ENCODE results near the gene KIAA1755.

KIAA1755 gene

GRCh38 chr20:38181207-38181801 lies 79.2 kb downstream of the KIAA1755 start:
- Histone ChIP-seq H3K4me2 (ENCODE audit: low read length) (no peak overlapping the region), H3K27ac (ENCODE audit: low read depth, low read length) (no peak overlapping the region)

DNA sequence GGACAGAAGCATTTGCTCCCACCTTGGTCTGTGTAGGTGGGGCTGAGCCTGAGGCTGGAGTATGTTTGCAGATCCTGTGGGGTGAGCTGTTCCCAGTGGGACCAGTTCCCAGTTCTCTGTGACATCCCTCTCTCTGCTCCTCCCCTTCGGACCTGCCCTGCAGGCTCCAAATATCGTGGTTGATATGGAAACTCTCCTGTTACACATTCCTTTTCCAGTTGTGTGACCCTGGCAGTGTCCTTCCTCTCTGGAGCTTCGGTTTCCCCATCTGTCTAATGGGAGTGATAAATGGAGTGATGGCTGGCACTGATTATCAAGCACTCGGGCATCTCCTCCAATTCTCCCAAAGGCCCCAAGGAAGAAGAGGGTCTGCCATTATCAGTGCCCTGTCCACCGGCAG lies 79.8 kb downstream of the KIAA1755 start:
- Histone ChIP-seq H3K27me3 (ENCODE audit: control insufficient read depth, low read length) (peaks cover 5% of the 10 kb centered on the region; the same call in 1 of the 2 replicates), H4K20me1 (ENCODE audit: control insufficient read depth, insufficient read depth, low read depth, low read length) (no peaks in the 10 kb centered on the region), H3K9me2 (replicated peaks; ENCODE audit: control insufficient read depth, low read length) (no peaks in the 10 kb centered on the region), H3K79me2 (ENCODE audit: control insufficient read depth, low read length) (no peaks in the 10 kb centered on the region), H3K4me3 (ENCODE audit: low read length) (no peak overlapping the region), H3F3A (ENCODE audit: control insufficient read depth, insufficient read depth) (no peaks in the 10 kb centered on the region), H3K4me2 (ENCODE audit: low read length) (no peak overlapping the region), H3K4me1 (ENCODE audit: control insufficient read depth, low read length) (no peaks in the 10 kb centered on the region), H3K27ac (ENCODE audit: low read depth, low read length) (no peak overlapping the region), H3K9me3 (ENCODE audit: control insufficient read depth, insufficient read depth, low read length) (no peaks in the 10 kb centered on the region), H3K36me3 (ENCODE audit: control insufficient read depth, low read length) (no peaks in the 10 kb centered on the region)
- TF ChIP-seq, protein P1, sequence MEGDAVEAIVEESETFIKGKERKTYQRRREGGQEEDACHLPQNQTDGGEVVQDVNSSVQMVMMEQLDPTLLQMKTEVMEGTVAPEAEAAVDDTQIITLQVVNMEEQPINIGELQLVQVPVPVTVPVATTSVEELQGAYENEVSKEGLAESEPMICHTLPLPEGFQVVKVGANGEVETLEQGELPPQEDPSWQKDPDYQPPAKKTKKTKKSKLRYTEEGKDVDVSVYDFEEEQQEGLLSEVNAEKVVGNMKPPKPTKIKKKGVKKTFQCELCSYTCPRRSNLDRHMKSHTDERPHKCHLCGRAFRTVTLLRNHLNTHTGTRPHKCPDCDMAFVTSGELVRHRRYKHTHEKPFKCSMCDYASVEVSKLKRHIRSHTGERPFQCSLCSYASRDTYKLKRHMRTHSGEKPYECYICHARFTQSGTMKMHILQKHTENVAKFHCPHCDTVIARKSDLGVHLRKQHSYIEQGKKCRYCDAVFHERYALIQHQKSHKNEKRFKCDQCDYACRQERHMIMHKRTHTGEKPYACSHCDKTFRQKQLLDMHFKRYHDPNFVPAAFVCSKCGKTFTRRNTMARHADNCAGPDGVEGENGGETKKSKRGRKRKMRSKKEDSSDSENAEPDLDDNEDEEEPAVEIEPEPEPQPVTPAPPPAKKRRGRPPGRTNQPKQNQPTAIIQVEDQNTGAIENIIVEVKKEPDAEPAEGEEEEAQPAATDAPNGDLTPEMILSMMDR (IDR thresholded peaks at IDR 0.05; ENCODE audit: low read depth, low read length, poor library complexity, severe bottlenecking), result no peak
- no peak for TF ChIP-seq EZH2phosphoT487 (IDR thresholded peaks at IDR 0.05; ENCODE audit: borderline replicate concordance, low read length)

More at GRCh38 chr20:38181207-38181801, 79.2 kb downstream of the KIAA1755 start:
- Histone ChIP-seq H3K4me1 (ENCODE audit: control insufficient read depth, low read length) (no peaks in the 10 kb centered on the region), H3F3A (ENCODE audit: control insufficient read depth, insufficient read depth) (no peaks in the 10 kb centered on the region), H3K9me3 (ENCODE audit: control insufficient read depth, insufficient read depth, low read length) (no peaks in the 10 kb centered on the region), H3K9me2 (replicated peaks; ENCODE audit: control insufficient read depth, low read length) (no peaks in the 10 kb centered on the region), H3K79me2 (ENCODE audit: control insufficient read depth, low read length) (no peaks in the 10 kb centered on the region), H4K20me1 (ENCODE audit: control insufficient read depth, insufficient read depth, low read depth, low read length) (no peaks in the 10 kb centered on the region), H3K36me3 (ENCODE audit: control insufficient read depth, low read length) (no peaks in the 10 kb centered on the region), H3K27me3 (ENCODE audit: control insufficient read depth, low read length) (peaks cover 5% of the 10 kb centered on the region; the same call in 1 of the 2 replicates), H3K4me3 (ENCODE audit: low read length) (no peak overlapping the region)
- TF ChIP-seq, protein P1 (IDR thresholded peaks at IDR 0.05; ENCODE audit: low read depth, low read length, poor library complexity, severe bottlenecking), result no peak
- no peak for TF ChIP-seq EZH2phosphoT487 (IDR thresholded peaks at IDR 0.05; ENCODE audit: borderline replicate concordance, low read length)

- Histone ChIP-seq H3K9me2 (replicated peaks; ENCODE audit: control insufficient read depth, low read length) (no peaks in the 10 kb centered on the region), H4K20me1 (ENCODE audit: control insufficient read depth, insufficient read depth, low read depth, low read length) (no peaks in the 10 kb centered on the region), H3K27me3 (ENCODE audit: control insufficient read depth, low read length) (peaks cover 5% of the 10 kb centered on the region; the same call in 1 of the 2 replicates), H3K4me2 (ENCODE audit: low read length) (no peak overlapping the region), H3K36me3 (ENCODE audit: control insufficient read depth, low read length) (no peaks in the 10 kb centered on the region), H3F3A (ENCODE audit: control insufficient read depth, insufficient read depth) (no peaks in the 10 kb centered on the region), H3K79me2 (ENCODE audit: control insufficient read depth, low read length) (no peaks in the 10 kb centered on the region), H3K27ac (ENCODE audit: low read depth, low read length) (no peak overlapping the region), H3K4me3 (ENCODE audit: low read length) (no peak overlapping the region), H3K4me1 (ENCODE audit: control insufficient read depth, low read length) (no peaks in the 10 kb centered on the region), H3K9me3 (ENCODE audit: control insufficient read depth, insufficient read depth, low read length) (no peaks in the 10 kb centered on the region)
- TF ChIP-seq, protein P1 (IDR thresholded peaks at IDR 0.05; ENCODE audit: low read depth, low read length, poor library complexity, severe bottlenecking), result no peak
- no peak for TF ChIP-seq EZH2phosphoT487 (IDR thresholded peaks at IDR 0.05; ENCODE audit: borderline replicate concordance, low read length)
These were observed 80.7 kb downstream of the KIAA1755 start for GRCh38 chr20:38179846-38180245.

Data from DOHH2 (cell line).